T-cell (primary cell): ENCODE results near the gene SNAP25. TPM values are rescaled to one million over a fixed set of nuclear protein-coding genes. Genes with fewer than 3 reads are reported as not detected.

Source experiments
- ATAC-seq, 4 experiments: fragments of 200-7000 bp in 3 of 4; fragments of 150-1000 bp in 1 of 4; cut with Tn5 transposase; replicated peaks in 1 of 4; 1 replicate in 3 of 4; 2 replicates in 1 of 4; pipeline ENCODE4 v1.10.0; 2021; ENCODE audit warnings: moderate library complexity in 3 of 4, mild to moderate bottlenecking in 2 of 4, moderate number of reproducible peaks in 1 of 4
- CTCF ChIA-PET, 2 donors: fragments of 300-600 bp; sonication (Branson Sonifier 250); formaldehyde crosslinking; loops; one replicate each; lab custom pipeline; 2022; ENCODE audit warnings: antibody characterized with exemption in 2 of 2; lab: Charles Lee
- POLR2A ChIA-PET, 2 donors: fragments of 300-600 bp; sonication (Branson Sonifier 250); formaldehyde crosslinking; loops; one replicate each; lab custom pipeline; 2022; ENCODE audit warnings: antibody characterized with exemption in 2 of 2; lab: Charles Lee
- DNase-seq, 35 experiments: peaks; one replicate each; pipeline versions ENCODE4 v3.0.0 to v3.0.0-alpha.2; 2013 to 2023
- H3K27ac ChIP-seq: one replicate; pipeline ENCODE4 v1.5.1; 2013; ENCODE audit warnings: low read length
- H3K27me3 ChIP-seq, 2 experiments: replicated peaks in 1 of 2; 1 replicate in 1 of 2; 2 replicates in 1 of 2; pipeline versions ENCODE4 v1.6.1 to v1.7.0; 2013; ENCODE audit warnings: low read length in 1 of 2, mixed read lengths in 1 of 2; ENCODE audit not compliant: control insufficient read depth in 2 of 2, insufficient read depth in 2 of 2; ENCODE audit errors: extremely low read depth in 1 of 2
- H3K36me3 ChIP-seq, 2 donors: 1 replicate in 1 of 2; 2 replicates in 1 of 2; pipeline versions ENCODE4 v1.6.1 to v1.7.0; 2013; ENCODE audit warnings: low read length in 1 of 2; ENCODE audit not compliant: control insufficient read depth in 2 of 2, insufficient read depth in 1 of 2; ENCODE audit errors: extremely low read depth in 1 of 2
- H3K4me1 ChIP-seq, 2 experiments: 1 replicate in 1 of 2; 2 replicates in 1 of 2; pipeline versions ENCODE4 v1.6.1 to v1.7.0; 2013; ENCODE audit warnings: low read length in 2 of 2, mixed read lengths in 1 of 2; ENCODE audit not compliant: insufficient read depth in 2 of 2, control insufficient read depth in 1 of 2; ENCODE audit errors: extremely low read depth in 1 of 2
- H3K4me3 ChIP-seq, 2 donors: 1 replicate in 1 of 2; 2 replicates in 1 of 2; pipeline versions ENCODE4 v1.5.1 to v1.7.0; 2013; ENCODE audit warnings: mild to moderate bottlenecking in 2 of 2, low read length in 1 of 2, moderate library complexity in 1 of 2; ENCODE audit not compliant: control insufficient read depth in 1 of 2; ENCODE audit errors: extremely low read depth in 1 of 2
- H3K9me3 ChIP-seq: 2 replicates; pipeline ENCODE4 v1.7.0; 2013
- H3K27ac Mint-ChIP-seq, 2 donors: one replicate each; pipeline ENCODE4 v1.8.0; 2020 to 2021; ENCODE audit warnings: mild to moderate bottlenecking in 2 of 2, mixed read lengths in 2 of 2
- H3K27me3 Mint-ChIP-seq, 2 donors: one replicate each; pipeline ENCODE4 v1.8.0; 2021 to 2022; ENCODE audit warnings: mixed read lengths in 2 of 2
- H3K36me3 Mint-ChIP-seq: one replicate; pipeline ENCODE4 v1.8.0; 2021; ENCODE audit warnings: mixed read lengths
- H3K4me1 Mint-ChIP-seq, 3 donors: one replicate each; pipeline ENCODE4 v1.8.0; 2020 to 2022; ENCODE audit warnings: mixed read lengths in 3 of 3, mild to moderate bottlenecking in 1 of 3
- H3K4me3 Mint-ChIP-seq, 3 donors: one replicate each; pipeline ENCODE4 v1.8.0; 2020 to 2022; ENCODE audit warnings: mild to moderate bottlenecking in 3 of 3, mixed read lengths in 3 of 3, moderate library complexity in 3 of 3
- H3K9me3 Mint-ChIP-seq, 3 donors: one replicate each; pipeline ENCODE4 v1.8.0; 2020 to 2022; ENCODE audit warnings: mixed read lengths in 3 of 3
- WGBS: methylation state at CpG from one replicate; pipeline ENCODE4 v1.1.5; 2013; ENCODE audit warnings: missing lambda C conversion rate; ENCODE audit not compliant: insufficient coverage; 5-methylcytosine and 5-hydroxymethylcytosine counted together
- total RNA-seq, 35 experiments: library from RNA in 6 of 35; stranded (reverse) in 6 of 35; fragments of 120-200 nt in 1 of 35; gene quantifications; one replicate each; pipeline versions ENCODE4 v1.2.1 to v1.2.4 and lab custom pipeline; 2013 to 2026

Gene SNAP25
- total RNA-seq, 5 donors from 2014 or later (not counting 1 experiment from before 2014, with no cell fraction given): 0.18 TPM; not detected in 4

- H3K9me3 Mint-ChIP-seq: no peaks in the 10 kb centered on the region
- H3K27me3 Mint-ChIP-seq: peaks cover 0 to 5% of the 10 kb centered on the region in 2 donors
- no peaks in the 10 kb centered on the region for H3K9me3 ChIP-seq
- no peaks in the 10 kb centered on the region for H3K27me3 ChIP-seq
- no peak overlapping the region for H3K4me3 ChIP-seq
- H3K4me1 ChIP-seq: no peaks in the 10 kb centered on the region
- no peaks in the 10 kb centered on the region for H3K36me3 ChIP-seq
- H3K4me3 Mint-ChIP-seq: no peak overlapping the region
- ATAC-seq: no peak
- DNase-seq: no peak
- ChIA-PET POLR2A (no interaction called here), CTCF (no interaction called here)
- H3K27ac ChIP-seq: no peak overlapping the region
- no peaks in the 10 kb centered on the region for H3K36me3 Mint-ChIP-seq
- 92% methylated on average over 2 of the region's 4 CpGs for WGBS
- no peaks in the 10 kb centered on the region for H3K4me1 Mint-ChIP-seq
- no peak overlapping the region for H3K27ac Mint-ChIP-seq
These were observed 111.4 kb downstream of the SNAP25 start for GRCh38 chr20:10330071-10330470.

- no peak overlapping the region for H3K4me3 ChIP-seq
- ChIA-PET POLR2A (no interaction called here), CTCF (no interaction called here)
- WGBS: no CpG with 5 or more reads among the region's 4 CpGs
- H3K4me3 Mint-ChIP-seq: no peak overlapping the region
- no peaks in the 10 kb centered on the region for H3K36me3 ChIP-seq
- no peaks in the 10 kb centered on the region for H3K27me3 ChIP-seq
- DNase-seq (no peak), ATAC-seq (no peak)
- no peak overlapping the region for H3K27ac ChIP-seq
- H3K9me3 Mint-ChIP-seq: no peaks in the 10 kb centered on the region
- no peak overlapping the region for H3K27ac Mint-ChIP-seq
- H3K4me1 Mint-ChIP-seq: no peaks in the 10 kb centered on the region
- H3K9me3 ChIP-seq: no peaks in the 10 kb centered on the region
- H3K36me3 Mint-ChIP-seq: no peaks in the 10 kb centered on the region
- no peaks in the 10 kb centered on the region for H3K4me1 ChIP-seq
- H3K27me3 Mint-ChIP-seq: peaks cover 7 to 9% of the 10 kb centered on the region in 2 donors
These were observed 114.2 kb downstream of the SNAP25 start for GRCh38 chr20:10332656-10333415.

GRCh38 chr20:10336959-10337729, 118.5 kb downstream of the SNAP25 start:
- Histone ChIP-seq H3K4me1 (no peaks in the 10 kb centered on the region), H3K9me3 (no peaks in the 10 kb centered on the region), H3K27ac (no peak overlapping the region), H3K36me3 (no peaks in the 10 kb centered on the region), H3K27me3 (peaks cover 0 to 9% of the 10 kb centered on the region in 2 experiments), H3K4me3 (no peak overlapping the region)
- Mint-ChIP-seq H3K4me3 (no peak overlapping the region), H3K27me3 (peaks cover 13 to 16% of the 10 kb centered on the region in 2 donors), H3K9me3 (no peaks in the 10 kb centered on the region), H3K4me1 (no peaks in the 10 kb centered on the region), H3K27ac (no peak overlapping the region), H3K36me3 (no peaks in the 10 kb centered on the region)
- DNase-seq (no peak), ATAC-seq (no peak)
- ChIA-PET CTCF (no interaction called here), POLR2A (no interaction called here)
- WGBS: 63% methylated on average over 1 of the region's 2 CpGs

DNA sequence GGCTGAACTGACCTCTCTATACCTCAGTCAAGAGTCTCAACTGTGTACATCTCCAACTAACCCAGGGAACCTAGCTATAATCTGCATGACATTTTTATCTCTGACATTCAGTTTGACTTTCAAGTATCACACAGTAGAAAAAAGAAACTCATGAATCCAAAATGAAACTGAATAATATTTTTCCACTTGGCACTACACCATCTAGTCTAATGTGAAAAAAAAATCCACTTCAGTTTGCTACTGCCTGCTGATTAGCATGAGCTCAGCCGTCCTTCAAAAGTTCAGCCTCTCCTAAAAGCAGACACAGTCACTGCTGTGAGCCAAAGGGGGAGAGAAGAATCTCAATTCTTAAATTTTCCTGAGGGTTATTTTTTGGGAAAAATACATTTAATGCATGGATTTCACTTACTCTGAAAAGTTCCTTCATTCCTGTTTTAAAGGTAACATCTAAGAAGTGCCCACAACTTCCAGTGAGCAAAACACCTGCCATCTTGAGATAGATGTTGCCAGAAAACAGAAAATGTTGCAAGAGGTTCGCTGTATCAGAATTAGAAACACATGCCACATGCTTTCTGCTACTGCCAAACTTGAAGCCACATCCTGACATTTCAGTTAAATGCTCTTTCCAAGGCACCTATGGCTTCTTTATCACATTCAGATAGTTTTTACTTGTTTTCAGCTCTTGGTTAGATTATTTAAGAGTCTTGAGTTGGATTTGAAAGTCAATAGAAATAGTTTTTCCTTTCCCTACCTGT, 120.0 kb downstream of the SNAP25 start:
- DNase-seq (no peak), ATAC-seq (no peak)
- H3K27me3 Mint-ChIP-seq: peaks cover 13 to 16% of the 10 kb centered on the region in 2 donors
- Histone ChIP-seq H3K27ac (no peak overlapping the region), H3K36me3 (no peaks in the 10 kb centered on the region), H3K4me1 (no peaks in the 10 kb centered on the region), H3K27me3 (peaks cover 0 to 11% of the 10 kb centered on the region in 2 experiments), H3K4me3 (no peak overlapping the region), H3K9me3 (no peaks in the 10 kb centered on the region)
- no peak overlapping the region for H3K4me3 Mint-ChIP-seq
- POLR2A ChIA-PET: no interaction called here
- whole genome bisulfite sequencing: no CpG with 5 or more reads among the region's 2 CpGs
- H3K27ac Mint-ChIP-seq: no peak overlapping the region
- no peaks in the 10 kb centered on the region for H3K9me3 Mint-ChIP-seq
- CTCF ChIA-PET: no interaction called here
- H3K4me1 Mint-ChIP-seq: no peaks in the 10 kb centered on the region
- no peaks in the 10 kb centered on the region for H3K36me3 Mint-ChIP-seq

GRCh38 chr20:10339609-10340008, 121.0 kb downstream of the SNAP25 start:
- peaks cover 13 to 14% of the 10 kb centered on the region in 2 donors for H3K27me3 Mint-ChIP-seq
- H3K4me1 ChIP-seq: no peaks in the 10 kb centered on the region
- ChIA-PET CTCF (interaction anchor here in 1 of 2 donors (0.6 kb wide), 1 partner anchor 8 kb away, joined by 4 read pairs; no protein-coding TSS in a partner anchor), POLR2A (no interaction called here)
- H3K27ac Mint-ChIP-seq: no peak overlapping the region
- no peak overlapping the region for H3K4me3 ChIP-seq
- no peaks in the 10 kb centered on the region for H3K9me3 ChIP-seq
- H3K4me1 Mint-ChIP-seq: no peaks in the 10 kb centered on the region
- no peak overlapping the region for H3K27ac ChIP-seq
- no peaks in the 10 kb centered on the region for H3K36me3 Mint-ChIP-seq
- DNase-seq: no peak
- peaks cover 0 to 11% of the 10 kb centered on the region in 2 experiments for H3K27me3 ChIP-seq
- no peaks in the 10 kb centered on the region for H3K36me3 ChIP-seq
- no peaks in the 10 kb centered on the region for H3K9me3 Mint-ChIP-seq
- no peak for ATAC-seq
- H3K4me3 Mint-ChIP-seq: no peak overlapping the region
- no CpG with 5 or more reads among the region's 1 CpG for WGBS

DNA sequence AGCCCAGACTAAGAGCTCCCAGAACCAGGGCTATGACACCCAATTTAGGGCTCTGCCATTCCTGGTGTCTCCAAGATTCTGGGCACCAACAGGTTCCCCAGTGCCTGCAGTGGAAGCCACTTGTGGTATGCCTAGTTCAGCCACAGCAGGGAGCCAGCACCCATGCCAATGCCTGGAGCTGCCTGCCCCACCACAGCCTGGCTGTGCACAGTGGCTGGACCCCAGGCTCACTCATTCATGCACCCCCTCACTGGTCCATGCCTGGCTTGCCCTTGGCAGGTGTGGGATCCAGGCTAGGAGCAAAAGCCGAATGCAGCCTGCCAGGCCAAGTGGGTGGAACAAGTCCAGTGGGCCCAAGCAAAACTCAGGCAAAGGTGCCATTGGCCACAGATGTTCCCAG, 123.5 kb downstream of the SNAP25 start:
- no peaks in the 10 kb centered on the region for H3K4me1 Mint-ChIP-seq
- H3K27ac Mint-ChIP-seq: no peak overlapping the region
- POLR2A ChIA-PET: no interaction called here
- CTCF ChIA-PET: no interaction called here
- H3K36me3 Mint-ChIP-seq: no peaks in the 10 kb centered on the region
- peaks cover 9 to 11% of the 10 kb centered on the region in 2 donors for H3K27me3 Mint-ChIP-seq
- WGBS: 78% methylated on average over 1 of the region's 1 CpG
- Histone ChIP-seq H3K27me3 (peaks cover 0 to 11% of the 10 kb centered on the region in 2 experiments), H3K4me1 (no peaks in the 10 kb centered on the region), H3K9me3 (no peaks in the 10 kb centered on the region), H3K4me3 (no peak overlapping the region), H3K36me3 (no peaks in the 10 kb centered on the region), H3K27ac (no peak overlapping the region)
- no peak overlapping the region for H3K4me3 Mint-ChIP-seq
- DNase-seq (no peak), ATAC-seq (no peak)
- H3K9me3 Mint-ChIP-seq: no peaks in the 10 kb centered on the region
